Measurements from ENCODE around the gene TCEA3. TPM values are rescaled to one million over a fixed set of nuclear protein-coding genes. Genes with fewer than 3 reads are reported as not detected.

The TCEA3 gene
- total and polyA plus RNA-seq, 10 of the 15 experiments (the other 5 are each of a cell fraction or from before 2014, with no cell fraction given): 0.06 to 0.23 (median 0.08) TPM; not detected in 7

GRCh38 chr1:23399229-23399628 lies 25.3 kb downstream of the TCEA3 start:
- FAIRE-seq (no peak), DNase-seq (ENCODE audit: low read depth, low spot score) (no peak), ATAC-seq (no peak)
- BruUV-seq (replicated peaks): no TSS peak
- RAD21 ChIA-PET (ENCODE audit: unreplicated experiment): no interaction called here
- Histone ChIP-seq H3K9ac (ENCODE audit: control insufficient read depth, insufficient read depth, low read length) (no peak overlapping the region), H3K4me2 (ENCODE audit: control insufficient read depth, insufficient read depth) (no peak overlapping the region), H3K4me3 (no peak overlapping the region), H3K9me3 (replicated peaks; ENCODE audit: control insufficient read depth, insufficient read depth, low read length) (no peaks in the 10 kb centered on the region), H3K4me1 (ENCODE audit: control insufficient read depth, insufficient read depth, low read length) (0 out of 2 replicates have a peak, but pooled peaks cover 5% of the 10 kb centered on the region), H3K79me2 (ENCODE audit: control insufficient read depth, insufficient read depth, low read length) (no peaks in the 10 kb centered on the region), H3K27me3 (replicated peaks in 1 of 2; ENCODE audit: control insufficient read depth in 2 of 2, insufficient read depth in 2 of 2, low read length in 1 of 2) (peaks cover 0 to 2% of the 10 kb centered on the region in 2 experiments; a peak in 1 of 4 replicates), H4K20me1 (ENCODE audit: control insufficient read depth, insufficient read depth) (no peaks in the 10 kb centered on the region), H3K36me3 (ENCODE audit: control insufficient read depth in 2 of 2, insufficient read depth in 2 of 2, low read length in 1 of 2) (no peaks in the 10 kb centered on the region), H2AFZ (ENCODE audit: control insufficient read depth, low read depth, low read length) (no peak overlapping the region), H3K27ac (ENCODE audit: control insufficient read depth, insufficient read depth) (no peak overlapping the region)
- TF ChIP-seq ZNF687 (IDR thresholded peaks at IDR 0.05) (no peak), NRF1 (conservative IDR thresholded peaks at IDR 0.05; ENCODE audit: low read depth, low read length) (no peak), SKIL (IDR thresholded peaks at IDR 0.05; ENCODE audit: low read depth, poor library complexity, severe bottlenecking) (no peak), STAT3 (IDR thresholded peaks at IDR 0.05; ENCODE audit: low read depth, low read length) (no peak), E2F8 (IDR thresholded peaks at IDR 0.05; ENCODE audit: low read depth, partially characterized antibody) (no peak), SMAD5 (IDR thresholded peaks at IDR 0.05; ENCODE audit: low read depth) (no peak), RELB (IDR thresholded peaks at IDR 0.05; ENCODE audit: low read depth) (no peak), LARP7 (IDR thresholded peaks at IDR 0.05) (no peak), GABPA (IDR thresholded peaks at IDR 0.05; ENCODE audit: low read depth) (no peak), NR2C1 (IDR thresholded peaks at IDR 0.05) (no peak), IRF3 (IDR thresholded peaks at IDR 0.05) (no peak), SUZ12 (IDR thresholded peaks at IDR 0.05; ENCODE audit: unreplicated experiment) (no peak)
- SMC1A ChIA-PET (ENCODE audit: uncharacterized antibody, unreplicated experiment): no interaction called here
- POLR2A ChIA-PET: interaction anchor here (0.5 kb wide), 1 partner anchor 68 kb away, joined by 3 read pairs; no protein-coding TSS in a partner anchor
- CTCF ChIA-PET: interaction anchor here (0.7 kb wide), 1 partner anchor 124 kb away, joined by 3 read pairs; no protein-coding TSS in a partner anchor
- in situ Hi-C loops (cut with MboI): no loop called here
- intact Hi-C loops (cut with micrococcal nuclease; ENCODE audit: unreplicated experiment): no loop called here
- WGBS (ENCODE audit: insufficient coverage, insufficient replicate concordance, low lambda C conversion rate, missing lambda C conversion rate): 0% methylated on average over 1 of the region's 1 CpG
